Hepatocyte (in vitro differentiated cells): ENCODE measurements around the gene FBXO10.

Experiments
- EZH2 ChIP-seq: fragments of 200-600 bp; sonication (generic); IDR thresholded peaks from 2 replicates; pipeline ENCODE4 v1.6.1; 2016; ENCODE audit warnings: antibody characterized with exemption, mild to moderate bottlenecking, borderline replicate concordance
- EZH2phosphoT487 ChIP-seq: fragments of 200-600 bp; sonication (generic); IDR thresholded peaks from one replicate; pipeline ENCODE4 v1.6.1; 2018; ENCODE audit warnings: antibody characterized with exemption, mild to moderate bottlenecking, low read depth, moderate library complexity; ENCODE audit not compliant: unreplicated experiment, severe bottlenecking

DNA sequence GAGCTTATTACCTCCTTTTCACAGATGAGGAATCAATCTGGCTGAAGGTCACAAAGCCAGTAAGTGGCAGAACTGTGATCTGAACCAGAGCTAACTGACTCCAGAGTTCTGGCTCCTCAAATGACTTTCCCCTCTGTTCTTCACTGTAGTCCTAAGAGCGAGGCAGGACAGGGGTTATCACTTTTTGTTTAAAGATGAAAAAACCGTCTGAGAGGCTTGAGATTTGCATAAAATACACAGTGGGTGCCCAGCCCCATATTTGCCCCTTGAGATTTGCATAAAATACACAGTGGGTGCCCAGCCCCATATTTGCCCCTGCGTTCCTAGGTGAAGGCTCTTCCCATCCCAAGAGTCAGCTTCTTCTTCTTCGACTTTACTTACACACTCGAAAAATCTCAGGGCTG, 667 bp downstream of the FBXO10 start:
- TF ChIP-seq EZH2phosphoT487 (no peak), EZH2 (no peak)
